WTC11 (cell line): ENCODE data around the gene COL25A1. TPM values are rescaled to one million over a fixed set of nuclear protein-coding genes. Genes with fewer than 3 reads are reported as not detected.

Source experiments
- ATAC-seq: fragments of 200-7000 bp; cut with Tn5 transposase; 2 replicates; pipeline ENCODE4 v1.10.0; 2021; ENCODE audit warnings: mild to moderate bottlenecking, moderate library complexity
- CTCF ChIA-PET: fragments of 300-600 bp; sonication (Branson Sonifier 250); formaldehyde crosslinking; loops from one replicate; lab custom pipeline; 2021; ENCODE audit warnings: antibody characterized with exemption; lab: Charles Lee
- POLR2A ChIA-PET: fragments of 350-600 bp; sonication (Branson Sonifier 250); formaldehyde crosslinking; loops from one replicate; lab custom pipeline; 2021; ENCODE audit warnings: antibody characterized with exemption; lab: Charles Lee
- DNase-seq: peaks from one replicate; pipeline ENCODE4 v3.0.0; 2021; ENCODE audit warnings: low spot score
- H3K27ac Mint-ChIP-seq: 2 replicates; pipeline ENCODE4 v1.8.0; 2021; ENCODE audit warnings: mixed read lengths
- H3K27me3 Mint-ChIP-seq: 2 replicates; pipeline ENCODE4 v1.8.0; 2021; ENCODE audit warnings: low read depth, mild to moderate bottlenecking, moderate library complexity, mixed read lengths
- H3K36me3 Mint-ChIP-seq: 2 replicates; pipeline ENCODE4 v1.8.0; 2021; ENCODE audit warnings: mixed read lengths
- H3K4me1 Mint-ChIP-seq: 2 replicates; pipeline ENCODE4 v1.8.0; 2022; ENCODE audit warnings: mixed read lengths
- H3K4me3 Mint-ChIP-seq: 2 replicates; pipeline ENCODE4 v1.8.0; 2021; ENCODE audit warnings: mild to moderate bottlenecking, moderate library complexity, mixed read lengths
- H3K9me3 Mint-ChIP-seq: 2 replicates; pipeline ENCODE4 v1.8.0; 2021; ENCODE audit warnings: mixed read lengths
- AR ChIP-seq: fragments of 250-450 bp; sonication (Bioruptor Pico); IDR thresholded peaks from 2 replicates; pipeline ENCODE4 v1.9.0; 2021; ENCODE audit warnings: mild to moderate bottlenecking
- E2F4 ChIP-seq: sonication (generic); formaldehyde crosslinking; IDR thresholded peaks from 2 replicates; pipeline ENCODE4 v1.8.1; 2022; ENCODE audit warnings: low read depth, mild to moderate bottlenecking, moderate library complexity, missing genetic modification reagents, borderline replicate concordance
- EMX1 ChIP-seq: fragments of 250-450 bp; sonication (Bioruptor Pico); IDR thresholded peaks from 2 replicates; pipeline ENCODE4 v1.8.0; 2021; ENCODE audit warnings: mild to moderate bottlenecking
- FOXK1 ChIP-seq: sonication (generic); formaldehyde crosslinking; IDR thresholded peaks from 2 replicates; pipeline ENCODE4 v1.8.0; 2022; ENCODE audit warnings: mild to moderate bottlenecking, moderate library complexity, missing genetic modification reagents
- FOXP1 ChIP-seq: sonication (generic); formaldehyde crosslinking; IDR thresholded peaks from 2 replicates; pipeline ENCODE4 v1.8.0; 2022; ENCODE audit warnings: missing genetic modification reagents, mild to moderate bottlenecking, moderate library complexity, borderline replicate concordance
- IRF2 ChIP-seq: sonication (generic); formaldehyde crosslinking; IDR thresholded peaks from 2 replicates; pipeline ENCODE4 v1.8.0; 2022; ENCODE audit warnings: low read depth, missing genetic modification reagents, borderline replicate concordance
- MAX ChIP-seq: sonication (generic); formaldehyde crosslinking; IDR thresholded peaks from 2 replicates; pipeline ENCODE4 v1.8.0; 2022; ENCODE audit warnings: mild to moderate bottlenecking, missing genetic modification reagents
- MLX ChIP-seq: sonication (generic); formaldehyde crosslinking; IDR thresholded peaks from 2 replicates; pipeline ENCODE4 v1.8.1; 2023; ENCODE audit warnings: mild to moderate bottlenecking, missing genetic modification reagents, moderate library complexity
- NR3C1 ChIP-seq: sonication (generic); formaldehyde crosslinking; conservative IDR thresholded peaks from 2 replicates; pipeline ENCODE4 v1.8.1; 2023; ENCODE audit warnings: low read depth, mild to moderate bottlenecking, missing genetic modification reagents
- PRRX2 ChIP-seq: fragments of 250-450 bp; sonication (Bioruptor Pico); IDR thresholded peaks from 2 replicates; pipeline ENCODE4 v1.8.0; 2021; ENCODE audit warnings: mild to moderate bottlenecking
- TP53 ChIP-seq: sonication (generic); formaldehyde crosslinking; IDR thresholded peaks from 2 replicates; pipeline ENCODE4 v1.8.1; 2023; ENCODE audit warnings: mild to moderate bottlenecking, missing genetic modification reagents
- ZNF121 ChIP-seq: sonication (generic); formaldehyde crosslinking; IDR thresholded peaks from 2 replicates; pipeline ENCODE4 v1.8.0; 2023; ENCODE audit warnings: missing genetic modification reagents
- ZNF219 ChIP-seq: sonication (generic); formaldehyde crosslinking; IDR thresholded peaks from 2 replicates; pipeline ENCODE4 v1.8.0; 2023; ENCODE audit warnings: missing genetic modification reagents, mild to moderate bottlenecking, borderline replicate concordance
- ZNF281 ChIP-seq: sonication (generic); formaldehyde crosslinking; IDR thresholded peaks from 2 replicates; pipeline ENCODE4 v1.8.0; 2023; ENCODE audit warnings: mild to moderate bottlenecking, missing genetic modification reagents
- ZNF317 ChIP-seq: sonication (generic); formaldehyde crosslinking; IDR thresholded peaks from 2 replicates; pipeline ENCODE4 v1.8.1; 2023; ENCODE audit warnings: low read depth, mild to moderate bottlenecking, moderate library complexity, missing genetic modification reagents, borderline replicate concordance
- ZNF416 ChIP-seq: fragments of 250-450 bp; sonication (Bioruptor Pico); IDR thresholded peaks from 2 replicates; pipeline ENCODE4 v1.9.0; 2021; ENCODE audit warnings: mild to moderate bottlenecking, inconsistent platforms
- ZSCAN18 ChIP-seq: fragments of 250-450 bp; sonication (Bioruptor Pico); IDR thresholded peaks from 2 replicates; pipeline ENCODE4 v2.1.2; 2022; ENCODE audit warnings: mild to moderate bottlenecking, moderate library complexity
- total RNA-seq: library from RNA; stranded (reverse); gene quantifications from 3 replicates; pipeline ENCODE4 v1.2.3, GENCODE V29; 2021

The COL25A1 gene
- total RNA-seq, 1 experiment from 2014 or later, result 6.6 TPM

- no peaks in the 10 kb centered on the region for H3K36me3 Mint-ChIP-seq
- peaks cover 4% of the 10 kb centered on the region; the same call in 1 of the 2 replicates for H3K9me3 Mint-ChIP-seq
- no peak overlapping the region for H3K27ac Mint-ChIP-seq
- TF ChIP-seq ZNF416 (CRISPR knock-in tag) (no peak), ZNF281 (CRISPR knock-in tag) (no peak), TP53 (CRISPR knock-in tag) (no peak), FOXK1 (CRISPR knock-in tag) (no peak), AR (CRISPR knock-in tag) (no peak), MLX (CRISPR knock-in tag) (no peak), ZNF219 (CRISPR knock-in tag) (no peak), EMX1 (no peak), MAX (CRISPR knock-in tag) (no peak), ZNF317 (CRISPR knock-in tag) (no peak)
- ChIA-PET CTCF (no interaction called here), POLR2A (interaction anchor here (0.6 kb wide), 1 partner anchor 645 kb away, joined by 4 read pairs; no protein-coding TSS in a partner anchor)
- H3K27me3 Mint-ChIP-seq, result no peaks in the 10 kb centered on the region
- DNase-seq (no peak), ATAC-seq (no peak)
- no peaks in the 10 kb centered on the region for H3K4me1 Mint-ChIP-seq
- H3K4me3 Mint-ChIP-seq, result no peak overlapping the region
Observed at GRCh38 chr4:108804648-108805273, 497.7 kb downstream of the COL25A1 start.

- H3K36me3 Mint-ChIP-seq, result no peaks in the 10 kb centered on the region
- ATAC-seq (no peak), DNase-seq (no peak)
- TF ChIP-seq FOXP1 (CRISPR knock-in tag), result no peak
- TF ChIP-seq PRRX2, result no peak
- no peak for TF ChIP-seq E2F4 (CRISPR knock-in tag)
- TF ChIP-seq NR3C1, result no peak
- TF ChIP-seq ZSCAN18 (CRISPR knock-in tag), result no peak
- TF ChIP-seq IRF2, result no peak
- TF ChIP-seq ZNF121 (CRISPR knock-in tag), result no peak
- no peak overlapping the region for H3K4me3 Mint-ChIP-seq
- no peaks in the 10 kb centered on the region for H3K27me3 Mint-ChIP-seq
- H3K9me3 Mint-ChIP-seq, result no peaks in the 10 kb centered on the region
- H3K4me1 Mint-ChIP-seq, result no peaks in the 10 kb centered on the region
- ChIA-PET CTCF (no interaction called here), POLR2A (no interaction called here)
- no peak overlapping the region for H3K27ac Mint-ChIP-seq
Observed at GRCh38 chr4:108799306-108799705, 503.2 kb downstream of the COL25A1 start.
